GM18861 (cell line): ENCODE data around the gene EZH2.

ENCODE experiments used
- ATAC-seq: cut with Tn5 transposase; IDR thresholded peaks from one replicate; pipeline ENCODE4 v1.9.1; 2021; ENCODE audit not compliant: unreplicated experiment

The EZH2 gene

DNA sequence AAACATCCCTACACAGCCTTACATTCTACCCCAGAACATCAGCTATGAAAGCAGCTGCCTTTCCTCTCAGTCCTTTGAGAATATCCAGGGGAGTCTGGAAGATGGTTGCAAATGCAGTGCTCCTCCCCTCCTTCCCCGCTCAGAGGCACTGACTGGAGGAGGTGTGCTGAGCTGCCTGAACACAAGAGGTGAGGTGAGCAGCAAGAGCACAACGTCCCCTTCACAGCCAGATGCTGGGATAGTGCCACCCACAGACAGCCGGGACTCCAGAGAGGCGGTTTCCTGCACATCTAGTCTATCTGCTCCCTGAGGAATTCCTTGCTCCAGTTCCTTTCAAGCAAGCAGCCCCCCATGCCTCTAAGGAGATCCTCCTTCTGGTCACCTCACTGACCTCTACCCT, 74.2 kb downstream of the EZH2 start:
- no peak for ATAC-seq

DNA sequence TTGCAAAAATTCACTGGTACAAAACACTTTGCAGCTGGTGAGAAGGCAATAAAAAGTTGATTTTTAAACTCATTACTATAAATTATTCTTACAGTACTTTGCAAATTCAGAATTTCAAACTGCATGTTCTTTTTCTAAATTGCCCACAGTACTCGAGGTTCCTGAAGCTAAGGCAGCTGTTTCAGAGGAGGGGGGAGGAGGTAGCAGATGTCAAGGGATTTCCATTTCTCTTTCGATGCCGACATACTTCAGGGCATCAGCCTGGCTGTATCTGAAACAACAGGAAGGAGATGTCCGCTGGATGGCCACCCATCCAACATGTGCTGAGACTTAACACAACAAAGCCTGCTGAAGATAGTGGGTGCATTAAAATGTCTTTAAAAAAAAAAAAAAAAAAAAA, 76.7 kb downstream of the EZH2 start:
- no peak for ATAC-seq

DNA sequence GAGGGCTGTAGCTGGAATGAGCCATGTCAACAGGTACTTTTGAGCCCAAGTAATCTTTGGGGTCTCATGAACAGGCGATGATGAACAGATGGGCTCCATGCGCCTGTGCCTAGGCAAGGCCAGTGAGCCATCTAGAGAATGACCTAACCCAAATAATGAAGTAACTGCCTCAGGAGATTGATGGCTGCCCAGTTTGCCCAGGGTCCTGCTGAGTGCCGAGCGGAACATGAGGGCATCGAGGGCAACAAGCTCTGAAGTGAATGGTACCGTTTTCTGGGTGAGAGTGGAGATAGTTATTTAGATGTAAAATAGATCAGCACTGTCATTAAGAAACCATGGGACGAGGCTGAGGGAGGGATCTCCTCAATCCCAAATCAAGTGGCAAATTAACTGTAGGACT, 77.9 kb downstream of the EZH2 start:
- no peak for ATAC-seq

DNA sequence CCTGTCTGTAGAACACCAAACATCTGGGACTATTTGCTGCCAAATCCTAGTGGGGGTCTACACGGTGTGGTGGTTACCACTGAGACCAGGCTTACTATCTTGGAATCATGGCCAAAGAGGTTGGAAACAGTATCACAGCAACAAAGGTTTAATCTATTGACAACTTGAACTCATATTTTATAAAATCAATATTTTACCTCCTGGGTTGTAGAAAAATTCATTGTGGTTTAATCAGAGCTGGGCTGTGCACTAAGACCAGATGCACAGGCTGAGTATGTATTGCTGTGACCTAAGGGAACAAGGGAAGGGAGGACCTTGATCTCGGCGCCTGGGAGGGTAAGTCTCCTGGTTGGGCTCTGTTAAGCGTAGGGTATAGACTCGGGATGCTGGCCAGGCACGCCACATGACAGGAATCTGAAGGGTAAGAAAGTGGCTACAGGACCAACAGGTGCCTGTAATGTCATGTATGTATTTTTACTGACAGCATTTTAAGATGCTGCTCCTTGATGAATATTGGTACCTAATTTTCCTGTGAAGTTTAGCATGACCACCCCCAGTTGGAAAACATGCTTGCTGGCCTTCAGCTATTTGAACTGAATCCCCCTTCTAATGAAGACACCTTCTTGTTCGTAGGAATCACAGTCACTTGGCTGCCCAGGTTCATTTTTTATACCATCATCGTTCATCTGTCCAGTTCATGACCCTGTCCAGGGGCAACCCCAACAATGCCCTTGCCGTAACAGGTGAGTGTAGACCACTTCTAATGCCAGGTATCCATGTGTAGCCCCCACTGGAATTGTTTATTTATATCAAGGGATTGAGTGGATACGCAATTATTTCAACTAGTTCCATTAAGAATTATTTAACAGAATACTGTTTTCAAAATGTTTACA, 79.5 kb downstream of the EZH2 start:
- ATAC-seq = no peak

DNA sequence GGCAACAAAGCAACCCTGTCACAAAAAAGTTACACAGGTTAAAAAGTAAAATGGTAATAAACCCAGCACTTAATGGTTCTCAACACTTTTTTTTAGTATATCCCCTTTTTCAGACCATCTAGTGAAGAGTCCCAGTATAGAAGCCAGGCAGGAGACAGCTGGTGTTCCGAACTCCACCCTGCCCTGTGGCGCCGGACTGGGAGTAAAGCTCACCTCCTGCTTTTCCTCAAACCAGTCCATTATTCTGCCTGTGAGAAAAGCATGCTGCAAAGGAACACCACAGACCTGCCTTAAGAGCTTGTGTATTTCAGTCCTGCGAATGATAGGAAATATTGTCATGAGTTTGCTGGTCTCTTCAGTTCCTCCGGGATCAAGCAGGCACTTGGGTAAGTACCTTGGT, 81.0 kb downstream of the EZH2 start:
- ATAC-seq = no peak

DNA sequence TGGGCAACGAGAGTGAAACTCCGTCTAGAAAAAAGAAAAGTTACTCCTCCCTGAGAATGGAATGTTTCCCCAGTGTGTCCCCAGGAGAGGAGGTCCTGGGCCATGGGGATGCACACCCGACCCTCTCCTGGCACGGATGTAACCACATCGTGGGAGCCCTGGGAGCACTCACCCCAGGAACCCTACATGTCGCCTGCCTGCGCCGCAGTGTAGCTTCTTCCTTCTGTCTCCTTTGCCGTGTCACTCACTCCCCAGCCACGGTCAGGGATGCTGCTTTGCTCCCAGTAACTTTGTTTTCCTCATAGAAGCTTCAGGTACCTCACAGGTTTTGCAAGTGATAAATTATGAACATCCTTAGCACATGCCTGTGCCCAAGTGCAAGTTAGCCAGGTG, 82.0 kb downstream of the EZH2 start:
- ATAC-seq = no peak

DNA sequence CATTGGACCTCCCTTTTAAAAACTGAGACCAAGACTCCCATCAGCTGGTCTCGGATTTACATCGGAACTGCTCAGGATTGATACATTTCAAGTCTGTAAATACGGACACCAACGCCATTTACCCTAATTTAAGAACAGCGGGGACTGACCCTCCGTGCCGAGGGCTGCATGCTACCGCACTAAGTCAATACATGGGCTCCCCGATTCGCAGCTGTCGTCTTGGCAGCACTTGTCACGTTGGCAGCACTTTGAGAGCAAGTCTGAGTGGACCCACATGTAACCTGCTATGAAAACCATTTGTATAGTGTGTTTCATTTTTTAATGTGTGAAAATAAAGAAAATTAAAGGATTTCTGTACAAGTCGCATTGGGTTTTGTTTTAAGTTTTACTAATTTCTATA, 83.4 kb downstream of the EZH2 start:
- no peak for ATAC-seq

DNA sequence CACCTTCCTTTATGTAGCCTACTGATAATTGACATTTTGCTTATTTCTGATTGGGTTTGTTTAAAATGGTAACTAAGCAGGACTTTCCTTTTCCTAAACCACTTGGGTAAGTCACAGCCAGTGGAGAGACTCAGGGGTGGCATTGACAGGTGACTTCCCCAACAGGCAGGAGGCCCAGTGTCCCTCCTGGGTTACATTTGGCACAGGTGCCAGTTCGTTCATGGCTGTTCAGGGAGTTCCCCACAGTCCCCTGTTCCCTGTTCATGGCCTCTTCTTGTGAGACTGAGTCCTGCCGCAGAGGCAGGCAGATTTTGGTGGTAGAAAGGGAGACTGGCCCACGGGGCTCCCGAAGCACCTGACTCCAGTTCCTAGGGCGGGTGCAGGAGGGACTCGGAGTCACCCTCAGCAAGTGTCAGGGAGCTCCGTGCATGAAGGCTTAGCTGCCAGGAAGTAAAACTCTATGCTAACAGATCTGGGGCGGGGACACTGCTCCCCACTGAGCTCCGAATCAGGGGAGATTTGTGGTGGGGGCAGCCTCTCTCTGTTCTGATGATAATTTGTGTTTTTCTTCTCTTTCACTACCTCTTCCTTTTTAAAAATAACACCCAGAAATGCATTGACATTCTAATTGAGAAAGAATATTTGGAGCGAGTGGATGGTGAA, 84.1 kb downstream of the EZH2 start:
- ATAC-seq = no peak

DNA sequence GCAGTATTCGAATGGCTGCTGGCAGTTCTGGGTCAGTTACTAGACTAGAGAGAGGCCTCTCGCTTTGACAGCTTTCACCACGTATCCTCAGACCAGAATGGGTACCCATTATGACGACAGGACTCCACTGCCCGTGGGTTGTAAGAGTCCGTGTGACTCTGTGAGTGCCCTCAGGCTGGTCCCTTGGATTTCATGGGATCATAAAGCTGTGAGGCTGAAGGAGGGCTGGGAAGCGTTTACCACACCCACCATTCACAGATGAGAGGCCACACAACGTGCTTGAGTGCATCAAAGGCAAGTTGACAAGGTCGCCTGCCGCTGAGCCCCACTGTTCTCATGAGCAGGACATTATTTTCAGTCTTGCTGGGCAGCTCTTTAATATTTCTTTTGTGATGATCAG, 87.2 kb downstream of the EZH2 start:
- no peak for ATAC-seq

DNA sequence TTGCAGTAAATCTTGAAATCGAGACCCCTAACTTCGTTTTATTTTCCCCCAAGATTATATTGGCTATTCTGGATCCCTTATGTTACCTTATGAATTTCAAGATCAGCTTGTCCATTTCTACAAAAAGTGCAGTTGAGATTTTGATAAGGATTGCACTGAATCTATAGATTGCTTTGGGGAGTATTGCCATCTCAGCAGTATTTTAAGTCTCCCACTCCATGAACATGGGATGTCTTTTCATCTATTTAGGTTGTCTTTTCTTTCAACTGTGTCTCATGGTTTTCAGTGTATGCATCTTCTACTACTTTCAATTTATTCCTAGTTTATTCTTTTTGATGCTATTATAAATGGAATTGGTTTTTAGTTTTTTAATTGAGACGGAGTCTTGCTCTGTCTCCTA, 89.6 kb downstream of the EZH2 start:
- no peak for ATAC-seq

DNA sequence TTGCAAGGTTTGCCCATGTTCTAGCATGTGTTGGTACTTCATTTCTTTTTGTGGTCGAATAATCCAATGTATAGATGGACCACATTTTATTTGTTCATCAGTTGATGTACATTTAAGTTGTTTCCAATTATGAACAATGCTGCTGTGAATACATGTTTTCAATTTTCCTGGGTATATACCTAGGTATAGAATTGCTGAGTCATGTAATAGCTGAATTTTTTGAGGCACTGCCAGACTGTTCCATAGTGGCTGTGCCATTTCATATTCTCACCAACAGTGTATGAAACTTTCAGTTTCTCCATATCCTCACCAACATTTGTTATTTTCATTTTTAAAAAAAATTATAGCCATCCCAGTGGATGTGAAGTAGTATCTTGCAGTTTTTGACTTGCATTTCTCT, 90.5 kb downstream of the EZH2 start:
- no peak for ATAC-seq

DNA sequence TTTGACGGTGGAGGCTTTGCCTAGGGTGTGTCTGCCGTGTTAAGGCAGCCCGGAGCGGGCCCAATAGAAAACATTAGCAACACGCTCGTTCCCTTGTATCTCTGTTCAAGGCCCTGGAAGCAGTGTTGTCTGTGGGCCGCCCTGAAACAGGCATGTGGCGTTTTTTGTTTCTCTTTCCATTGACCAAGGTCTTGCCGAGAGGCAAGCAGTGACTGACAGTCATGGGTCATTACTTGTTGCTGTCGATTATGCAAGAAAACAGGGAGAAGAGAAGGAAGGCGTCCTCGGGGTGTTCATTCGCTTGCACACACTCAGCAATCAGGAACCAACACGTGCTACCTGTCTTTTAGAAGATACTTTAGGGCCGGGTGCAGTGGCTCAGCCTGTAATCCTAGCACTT, 92.5 kb downstream of the EZH2 start:
- ATAC-seq = no peak

DNA sequence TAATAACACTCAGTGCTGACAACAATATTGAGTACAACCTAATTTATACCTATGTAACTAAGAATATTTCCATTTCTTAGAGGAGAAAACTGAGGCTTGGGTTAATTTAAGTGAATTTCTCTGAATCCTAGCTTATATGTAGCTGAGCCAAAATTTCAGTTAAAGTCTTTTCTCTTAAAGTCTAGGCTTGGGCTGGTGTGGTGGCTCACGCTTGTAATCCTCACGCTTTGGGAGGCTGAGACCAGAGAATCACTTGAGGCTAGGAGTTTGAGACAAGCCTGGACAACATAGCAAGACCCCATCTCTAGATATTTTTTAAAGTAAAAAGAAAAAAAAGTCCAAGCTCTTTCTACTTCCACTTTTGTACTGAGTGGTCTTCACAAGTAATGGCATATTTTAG, 93.2 kb downstream of the EZH2 start:
- ATAC-seq = no peak

DNA sequence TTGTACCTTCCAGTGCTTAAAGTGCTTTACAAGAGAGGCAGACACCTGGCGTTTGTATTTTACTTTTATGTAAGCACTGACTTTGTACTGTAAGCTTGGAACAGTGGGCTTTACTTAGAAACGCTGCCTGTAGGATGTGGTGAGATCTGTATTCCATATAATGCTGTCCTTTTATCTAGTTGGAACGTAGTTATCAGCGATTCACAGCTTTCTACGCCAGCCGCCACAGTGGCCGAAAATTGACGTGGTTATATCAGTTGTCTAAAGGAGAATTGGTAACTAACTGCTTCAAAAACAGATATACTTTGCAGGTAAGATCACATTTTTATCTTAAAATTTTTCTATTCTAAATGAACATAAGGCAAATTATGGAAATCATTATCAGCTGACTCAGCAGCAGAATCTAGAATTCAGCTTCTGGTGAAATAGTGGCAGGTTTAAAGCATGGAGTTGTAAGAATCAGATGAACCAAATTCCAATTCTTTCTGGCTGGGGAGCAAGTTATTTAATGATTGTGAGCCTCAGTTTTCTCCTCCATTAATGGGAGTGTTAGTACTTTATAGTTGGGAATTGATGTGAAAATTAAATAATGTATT, 93.9 kb downstream of the EZH2 start:
- ATAC-seq = no peak

DNA sequence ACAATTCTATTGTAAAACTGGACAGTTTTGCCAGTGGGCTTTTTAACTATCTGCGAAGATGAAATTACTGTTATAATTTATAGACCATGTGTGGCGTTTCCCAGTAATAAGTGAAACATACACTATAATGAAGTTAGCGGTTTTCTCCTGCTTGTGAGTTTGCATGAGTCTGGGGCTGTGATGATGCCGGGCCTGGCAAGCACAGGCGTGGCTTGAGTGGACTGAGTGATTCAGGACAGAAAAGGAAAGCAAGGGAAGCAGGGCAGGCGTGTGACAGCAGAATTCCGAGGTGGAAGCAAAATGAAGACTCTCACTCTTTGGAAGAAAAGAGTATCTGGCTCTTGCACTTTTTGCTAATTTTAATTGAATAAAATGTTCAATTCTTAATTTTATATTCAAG, 94.9 kb downstream of the EZH2 start:
- no peak for ATAC-seq

DNA sequence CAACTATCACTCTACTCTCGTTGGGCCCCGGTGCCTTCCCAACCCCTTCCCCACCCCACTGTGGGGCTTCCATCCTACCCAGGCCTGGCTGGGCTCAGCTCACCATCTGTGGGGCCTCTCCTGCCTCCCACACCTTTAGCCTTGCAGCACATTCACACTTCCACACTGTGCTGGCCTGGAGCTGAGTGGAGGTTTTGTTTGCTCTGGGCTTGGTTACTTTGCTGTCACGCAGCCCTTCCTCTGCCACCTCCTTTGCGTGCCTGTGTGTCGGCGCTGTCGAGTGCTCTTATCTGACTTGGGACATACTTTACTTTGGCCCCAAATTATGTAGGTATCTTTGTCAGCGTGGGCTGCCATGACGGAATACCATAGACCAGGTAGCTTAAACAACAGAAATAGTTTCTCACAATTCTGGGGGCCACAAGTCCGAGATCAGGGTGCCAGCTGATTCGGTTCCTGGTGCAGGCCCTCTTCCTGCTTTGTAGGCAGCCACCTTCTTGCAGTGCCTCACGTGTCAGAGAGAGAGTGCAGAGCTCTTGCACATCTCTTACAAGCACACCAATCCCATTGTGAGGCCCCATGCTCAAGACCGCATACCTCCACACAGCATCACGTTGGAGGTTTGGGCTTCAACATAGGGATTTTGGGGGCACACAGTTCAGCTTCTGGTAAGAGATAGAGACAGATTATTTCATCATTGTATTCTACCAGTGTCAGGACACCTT, 96.4 kb downstream of the EZH2 start:
- ATAC-seq = no peak

DNA sequence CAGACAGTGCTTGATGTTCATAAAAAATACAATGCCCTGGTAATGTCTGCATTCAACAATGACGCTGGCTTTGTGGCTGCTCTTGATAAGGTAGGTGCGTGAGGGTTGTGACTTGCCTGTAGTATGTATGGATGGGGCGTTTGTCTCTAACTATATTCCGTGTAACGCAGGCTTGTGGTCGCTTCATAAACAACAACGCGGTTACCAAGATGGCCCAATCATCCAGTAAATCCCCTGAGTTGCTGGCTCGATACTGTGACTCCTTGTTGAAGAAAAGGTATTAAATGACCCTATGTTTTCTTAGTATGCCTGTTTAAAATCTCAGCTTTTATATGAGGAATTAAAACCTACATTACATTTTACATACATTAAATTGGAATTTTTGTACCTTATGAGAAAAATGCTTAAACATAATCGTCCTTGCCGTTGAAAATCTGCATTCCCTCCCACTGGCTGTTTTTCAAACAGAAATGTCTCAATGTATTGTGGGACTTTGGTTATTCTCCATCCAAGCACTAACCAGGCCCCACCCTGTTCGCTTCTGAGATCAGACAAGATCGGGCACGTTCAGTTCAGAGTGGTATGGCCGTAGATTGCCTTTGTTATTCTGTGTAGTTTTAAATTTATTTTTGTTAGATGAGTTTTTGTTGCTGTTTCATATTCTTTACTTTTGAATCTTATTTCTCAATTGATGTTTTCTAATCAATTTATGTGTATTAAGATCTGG, 100.1 kb downstream of the EZH2 start:
- no peak for ATAC-seq

DNA sequence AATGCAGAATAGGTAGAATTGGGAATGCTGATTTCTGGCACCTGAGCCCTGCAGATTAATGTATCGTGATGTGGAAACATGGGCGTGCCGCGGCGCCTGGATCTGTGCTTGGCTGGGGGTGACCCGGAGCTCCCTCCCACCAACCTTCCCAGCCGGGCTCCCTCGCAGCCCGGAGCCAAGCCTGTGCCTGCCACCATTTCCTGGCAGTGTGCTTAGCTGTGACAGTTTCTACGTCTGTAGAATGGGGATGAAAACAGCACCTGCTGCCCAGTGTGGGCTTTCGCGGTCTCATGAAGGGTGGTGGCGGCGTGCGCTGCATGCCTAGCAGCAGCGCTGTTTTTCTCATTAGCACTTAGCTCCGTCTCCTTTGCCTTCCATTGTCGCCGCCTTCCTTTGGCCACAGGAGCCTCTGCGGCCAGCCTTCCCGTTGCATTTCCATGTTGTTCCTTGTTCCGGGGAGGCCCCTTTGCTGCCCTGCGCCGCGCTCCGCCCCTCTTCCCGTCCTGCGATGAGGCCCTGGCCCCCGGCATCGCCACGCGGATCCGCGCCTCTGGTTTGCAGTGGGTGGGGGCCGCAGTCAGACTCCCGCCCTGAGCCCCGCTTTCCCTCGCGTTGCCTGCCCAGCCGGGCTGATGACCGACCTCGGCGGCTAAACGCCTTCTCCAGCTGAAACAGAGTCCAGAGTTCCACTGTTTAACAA, 101.2 kb downstream of the EZH2 start:
- ATAC-seq = no peak

DNA sequence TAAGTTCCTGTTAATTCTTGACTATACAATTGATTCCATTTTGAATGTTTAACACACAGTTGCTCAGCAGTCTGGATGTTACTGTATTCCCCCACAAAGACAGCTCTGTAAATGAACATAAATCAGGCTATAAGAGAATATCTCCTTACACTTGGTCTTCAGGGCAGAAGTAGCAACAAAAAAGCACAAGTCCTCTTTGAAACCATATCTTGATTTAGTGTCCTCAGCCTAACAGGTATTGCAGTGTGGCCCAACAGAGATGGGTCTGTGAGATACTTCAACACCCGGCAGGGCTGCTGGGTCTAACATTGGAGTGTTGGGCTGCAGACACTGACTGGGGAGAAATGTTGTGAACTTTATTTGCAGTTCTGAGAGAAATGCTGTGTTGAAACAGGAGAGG, 109.6 kb downstream of the EZH2 start:
- no peak for ATAC-seq

DNA sequence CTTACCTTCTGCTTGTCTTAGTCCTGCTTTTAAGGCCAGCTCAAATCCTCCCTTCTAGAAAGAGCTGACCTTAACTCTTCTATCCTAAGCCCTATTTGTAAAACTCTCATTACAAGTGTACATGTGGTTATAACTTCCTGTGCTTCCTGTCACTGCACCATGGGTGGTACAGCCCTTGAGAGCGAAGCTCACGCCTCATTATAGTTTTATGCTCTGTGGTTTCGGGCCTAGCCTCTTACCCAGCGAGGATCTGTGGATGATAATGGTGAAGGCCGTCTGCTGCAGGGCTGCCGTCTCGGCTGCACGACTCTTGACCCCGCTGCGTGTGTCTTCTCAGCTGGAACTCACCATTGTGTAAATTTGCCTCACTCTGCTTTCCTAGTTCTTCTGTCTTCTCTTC, 110.8 kb downstream of the EZH2 start:
- ATAC-seq = peak; percentile 89
